GM12878 (cell line): ENCODE results near the gene CST6.

Experiments used
- CBFB ChIP-seq: IDR thresholded peaks from 2 replicates; pipeline ENCODE4 v1.6.1; 2016; ENCODE audit warnings: antibody characterized with exemption, low read depth
- CHD1 ChIP-seq: IDR thresholded peaks from 2 replicates; pipeline ENCODE4 v1.6.1; 2012; ENCODE audit warnings: low read depth, low read length, improper control_type of control experiment
- CHD2 ChIP-seq: IDR thresholded peaks from 2 replicates; pipeline ENCODE4 v1.6.1; 2011; ENCODE audit warnings: low read depth, low read length, improper control_type of control experiment, borderline replicate concordance
- CTCF ChIP-seq, 3 experiments: IDR thresholded peaks in 2 of 3; conservative IDR thresholded peaks in 1 of 3; 2 replicates each; pipeline ENCODE4 v1.5.1; 2011; ENCODE audit warnings: low read depth in 3 of 3, low read length in 3 of 3, mild to moderate bottlenecking in 3 of 3, control low read depth in 2 of 3, moderate library complexity in 2 of 3, inconsistent platforms in 1 of 3, mixed read lengths in 1 of 3; ENCODE audit not compliant: control insufficient read depth in 2 of 3, insufficient read depth in 1 of 3; ENCODE audit errors: extremely low read depth in 1 of 3
- ELK1 ChIP-seq: IDR thresholded peaks from 2 replicates; pipeline ENCODE4 v1.6.1; 2012; ENCODE audit warnings: low read depth, low read length, improper control_type of control experiment
- HDGF ChIP-seq: fragments of 450-650 bp; IDR thresholded peaks from 2 replicates; pipeline ENCODE4 v1.6.1; 2016; ENCODE audit warnings: antibody characterized with exemption
- RAD51 ChIP-seq: fragments of 450-650 bp; IDR thresholded peaks from 2 replicates; pipeline ENCODE4 v1.6.1; 2016; ENCODE audit warnings: moderate library complexity, mild to moderate bottlenecking, inconsistent platforms
- SIN3A ChIP-seq: IDR thresholded peaks from 2 replicates; pipeline ENCODE4 v1.6.1; 2012; ENCODE audit warnings: low read depth, low read length, improper control_type of control experiment

GRCh38 chr11:66047541-66048365 is 35.9 kb downstream of the CST6 start:
- no peak for TF ChIP-seq CBFB
- TF ChIP-seq CTCF (IDR thresholded peaks at IDR 0.05 in 2 of 3, conservative IDR thresholded peaks at IDR 0.05 in 1 of 3; ENCODE audit: control insufficient read depth in 2 of 3, extremely low read depth in 1 of 3, insufficient read depth in 1 of 3, low read depth in 3 of 3, low read length in 3 of 3), result no peak
- no peak for TF ChIP-seq SIN3A
- no peak for TF ChIP-seq CHD2
- TF ChIP-seq CHD1, result no peak
- no peak for TF ChIP-seq HDGF
- TF ChIP-seq ELK1, result no peak
- no peak for TF ChIP-seq RAD51
